Neuronal stem cell (in vitro differentiated cells): ENCODE results near the gene RASAL3. TPM values are rescaled to one million over a fixed set of nuclear protein-coding genes. Genes with fewer than 3 reads are reported as not detected.

Source experiments
- DNase-seq: peaks from one replicate; pipeline ENCODE4 v3.0.0-alpha.2; 2013; ENCODE audit warnings: low spot score
- H2AFZ ChIP-seq: one replicate; pipeline ENCODE4 v1.6.1; 2013; ENCODE audit warnings: mild to moderate bottlenecking, low read length, inconsistent platforms
- H2AK5ac ChIP-seq: 2 replicates; pipeline ENCODE4 v1.6.1; 2013; ENCODE audit warnings: low read depth, mild to moderate bottlenecking, inconsistent platforms, low read length, moderate library complexity, mixed read lengths
- H2BK120ac ChIP-seq: 2 replicates; pipeline ENCODE4 v1.6.1; 2013; ENCODE audit warnings: low read depth, mild to moderate bottlenecking, inconsistent platforms, low read length, moderate library complexity, mixed read lengths
- H2BK12ac ChIP-seq: one replicate; pipeline ENCODE4 v1.6.1; 2013; ENCODE audit warnings: low read length, inconsistent platforms
- H2BK15ac ChIP-seq: 2 replicates; pipeline ENCODE4 v1.6.1; 2013; ENCODE audit warnings: mild to moderate bottlenecking, low read length, inconsistent platforms, mixed read lengths
- H2BK5ac ChIP-seq: one replicate; pipeline ENCODE4 v1.6.1; 2013; ENCODE audit warnings: inconsistent platforms, mild to moderate bottlenecking, low read length, moderate library complexity
- H3K14ac ChIP-seq: one replicate; pipeline ENCODE4 v1.6.1; 2013; ENCODE audit warnings: low read length, inconsistent platforms
- H3K18ac ChIP-seq: 2 replicates; pipeline ENCODE4 v1.6.1; 2013; ENCODE audit warnings: low read length, inconsistent platforms
- H3K23ac ChIP-seq: 2 replicates; pipeline ENCODE4 v1.6.1; 2013; ENCODE audit warnings: low read depth, mild to moderate bottlenecking, mixed read lengths, low read length, inconsistent platforms; ENCODE audit not compliant: poor library complexity
- H3K27ac ChIP-seq: replicated peaks from 3 replicates; pipeline ENCODE4 v1.5.1; 2013; ENCODE audit warnings: low read length, inconsistent platforms
- H3K27me3 ChIP-seq, 3 experiments: 2 replicates each; pipeline ENCODE4 v1.6.1; 2013; ENCODE audit warnings: low read length in 3 of 3, mild to moderate bottlenecking in 2 of 3, inconsistent platforms in 1 of 3, low read depth in 1 of 3, mixed read lengths in 1 of 3, moderate library complexity in 1 of 3; ENCODE audit not compliant: control insufficient read depth in 3 of 3, insufficient read depth in 3 of 3
- H3K36me3 ChIP-seq, 2 donors: replicated peaks in 1 of 2; 2 replicates each; pipeline ENCODE4 v1.6.1; 2013; ENCODE audit warnings: low read length in 2 of 2; ENCODE audit not compliant: control insufficient read depth in 2 of 2, insufficient read depth in 2 of 2
- H3K4ac ChIP-seq: 2 replicates; pipeline ENCODE4 v1.6.1; 2013; ENCODE audit warnings: inconsistent platforms, mild to moderate bottlenecking, low read length, moderate library complexity
- H3K4me1 ChIP-seq, 2 donors: 1 replicate in 1 of 2; 2 replicates in 1 of 2; pipeline ENCODE4 v1.6.1; 2013; ENCODE audit warnings: low read length in 2 of 2, low read depth in 1 of 2; ENCODE audit not compliant: control insufficient read depth in 2 of 2, insufficient read depth in 1 of 2
- H3K4me2 ChIP-seq: one replicate; pipeline ENCODE4 v1.6.1; 2013; ENCODE audit warnings: mild to moderate bottlenecking, low read length, inconsistent platforms; ENCODE audit not compliant: insufficient read depth, poor library complexity, severe bottlenecking
- H3K4me3 ChIP-seq, 2 donors: 2 replicates each; pipeline ENCODE4 v1.5.1; 2013; ENCODE audit warnings: low read length in 2 of 2, mild to moderate bottlenecking in 2 of 2, inconsistent platforms in 1 of 2, moderate library complexity in 1 of 2
- H3K79me1 ChIP-seq: one replicate; pipeline ENCODE4 v1.6.1; 2013; ENCODE audit warnings: low read depth, mild to moderate bottlenecking, inconsistent platforms, low read length, moderate library complexity
- H3K9ac ChIP-seq: one replicate; pipeline ENCODE4 v1.6.1; 2013; ENCODE audit warnings: mild to moderate bottlenecking, low read depth, low read length, inconsistent platforms; ENCODE audit not compliant: poor library complexity
- H3K9me3 ChIP-seq, 2 donors: replicated peaks in 1 of 2; 2 replicates each; pipeline versions ENCODE3 to v1.6.1; 2013; ENCODE audit warnings: low read length in 2 of 2, mild to moderate bottlenecking in 2 of 2, inconsistent platforms in 1 of 2, low read depth in 1 of 2, mixed read lengths in 1 of 2, moderate library complexity in 1 of 2; ENCODE audit not compliant: control insufficient read depth in 2 of 2, insufficient read depth in 1 of 2
- H4K8ac ChIP-seq: one replicate; pipeline ENCODE4 v1.6.1; 2013; ENCODE audit warnings: low read depth, mild to moderate bottlenecking, inconsistent platforms, low read length, moderate library complexity
- H4K91ac ChIP-seq: one replicate; pipeline ENCODE4 v1.6.1; 2013; ENCODE audit warnings: low read length, low read depth, mild to moderate bottlenecking, inconsistent platforms; ENCODE audit not compliant: poor library complexity
- WGBS, 2 donors: extraction: QIAGEN DNeasy Blood & Tissue Kit; methylation state at CpG; one replicate each; pipeline ENCODE4 v1.1.7; 2013; ENCODE audit warnings: missing lambda C conversion rate in 2 of 2, mixed read lengths in 1 of 2; ENCODE audit not compliant: insufficient read length in 2 of 2, insufficient replicate concordance in 1 of 2; ENCODE audit errors: extremely low coverage in 2 of 2; 5-methylcytosine and 5-hydroxymethylcytosine counted together
- small RNA-seq: library from polyadenylated mRNA; stranded (forward); fragments of <200 nt; extraction: miRNeasy Mini kit (QIAGEN cat#:217004); gene quantifications from one replicate; pipeline ENCODE3, GENCODE V24; 2013; ENCODE audit not compliant: insufficient read depth

Gene RASAL3

DNA sequence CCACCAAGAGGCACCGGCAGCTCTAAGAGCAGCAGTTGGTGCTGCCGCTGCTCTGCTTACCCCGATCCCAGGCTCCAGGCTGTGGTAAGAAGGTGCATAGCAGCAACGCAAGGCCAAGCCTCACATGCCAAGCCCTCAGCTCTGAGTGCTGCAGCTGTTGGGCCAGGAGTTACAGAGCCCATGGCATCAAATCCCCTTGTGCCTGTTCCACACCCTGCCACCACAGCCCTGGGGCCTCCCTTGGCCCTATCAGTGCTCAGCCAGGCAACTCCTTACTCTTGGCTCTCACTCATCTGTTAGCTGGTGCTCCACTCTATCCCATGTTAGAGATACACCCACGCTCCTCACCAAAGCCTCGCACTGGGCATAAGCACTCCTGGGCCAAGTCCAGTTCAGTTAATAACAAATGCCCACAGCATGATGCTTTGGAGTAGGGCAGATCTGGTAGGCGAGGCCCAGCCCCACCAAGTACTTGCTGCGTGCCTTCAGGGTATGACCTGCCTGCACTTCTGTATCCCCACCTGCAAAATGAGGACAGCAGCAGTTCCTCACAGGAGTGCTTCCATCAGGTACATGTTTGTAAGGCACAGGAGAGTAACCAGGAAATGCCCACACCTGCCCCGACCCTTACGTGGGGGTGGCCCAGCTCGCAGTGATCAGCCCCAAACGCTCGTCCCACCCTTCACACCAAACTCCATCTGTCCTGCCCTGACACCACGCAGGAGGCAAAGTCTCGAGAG, 61.8 kb downstream of the RASAL3 start:
- no peak overlapping the region for H2AK5ac ChIP-seq
- no peak overlapping the region for H2BK5ac ChIP-seq
- peaks cover 2 to 5% of the 10 kb centered on the region in 2 donors for H3K4me1 ChIP-seq
- no peak overlapping the region for H3K14ac ChIP-seq
- no peak overlapping the region for H3K9ac ChIP-seq
- H3K27ac ChIP-seq: no peak overlapping the region
- no peak overlapping the region for H2AFZ ChIP-seq
- peaks cover 48 to 87% of the 10 kb centered on the region in 2 donors for H3K36me3 ChIP-seq
- no peak for DNase-seq
- H3K27me3 ChIP-seq: no peaks in the 10 kb centered on the region
- no peak overlapping the region for H3K4ac ChIP-seq
- WGBS, 2 donors: no CpG with 5 or more reads among the region's 15 CpGs
- H3K4me2 ChIP-seq: no peak overlapping the region
- no peak overlapping the region for H3K23ac ChIP-seq
- H3K9me3 ChIP-seq: no peaks in the 10 kb centered on the region
- no peak overlapping the region for H2BK15ac ChIP-seq
- H4K91ac ChIP-seq: no peak overlapping the region
- H3K4me3 ChIP-seq: no peak overlapping the region
- H4K8ac ChIP-seq: no peak overlapping the region
- H2BK120ac ChIP-seq: no peak overlapping the region
- H3K18ac ChIP-seq: no peak overlapping the region
- H2BK12ac ChIP-seq: no peak overlapping the region
- H3K79me1 ChIP-seq: peaks cover 33% of the 10 kb centered on the region

Small RNA genes lying within 50 kb of the gene (small RNA-seq; reads per million reads assigned to genes)
- not detected for gene MIR1470
